C1 segment of cervical spinal cord (tissue), 14 donors: ENCODE data around the gene MMP17.
"Not testable (repeated sequence)": the region's sequence is repeated elsewhere in the genome, so short reads cannot be mapped to it uniquely, and the experiment has no call there.

Source experiments
- DNase-seq, 14 donors: peaks; one replicate each; lab custom pipeline; 2025; lab: John Stamatoyannopoulos, UW

MMP17 gene

DNA sequence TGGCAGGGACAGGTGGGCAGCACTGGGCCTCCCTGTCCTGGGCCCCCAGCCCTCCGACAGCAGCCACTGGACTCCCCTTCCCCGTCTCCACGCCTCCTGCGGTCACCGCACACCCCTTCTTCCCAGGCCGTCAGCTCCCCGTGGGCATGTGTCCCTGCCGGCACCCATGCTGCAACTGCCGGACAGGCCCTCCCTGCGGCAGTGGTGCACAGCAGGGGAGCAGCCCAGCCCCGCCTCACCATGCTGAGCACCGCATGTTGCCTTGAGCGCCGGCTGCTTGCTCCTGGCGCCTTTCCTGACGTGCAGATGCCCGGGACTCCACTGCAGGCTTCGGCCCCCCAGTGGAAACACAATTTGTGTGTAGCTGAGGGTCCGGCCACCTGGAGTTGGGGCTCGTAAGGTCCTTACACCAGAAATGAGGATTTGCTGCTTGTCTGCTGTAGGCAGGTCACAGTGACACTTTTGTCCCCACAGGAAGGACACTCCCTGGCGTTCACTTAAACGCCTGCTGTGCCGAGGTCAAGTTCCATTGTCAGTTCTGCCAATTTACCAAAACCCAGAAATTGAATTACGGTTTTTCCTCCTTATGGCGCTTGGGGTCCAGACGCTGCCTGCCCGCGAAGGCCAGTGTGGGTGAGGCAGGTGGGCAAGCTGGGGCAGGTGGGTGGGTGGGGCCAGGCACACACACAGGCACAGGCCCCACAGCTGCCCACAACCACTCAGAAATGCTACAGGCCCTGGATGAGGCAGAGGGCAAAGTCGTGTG lies 28.2 kb upstream of the MMP17 start:
- no peak for DNase-seq

- DNase-seq, result no peak
Measured at GRCh38 chr12:131800594-131801135, 27.5 kb upstream of the MMP17 start.

DNA sequence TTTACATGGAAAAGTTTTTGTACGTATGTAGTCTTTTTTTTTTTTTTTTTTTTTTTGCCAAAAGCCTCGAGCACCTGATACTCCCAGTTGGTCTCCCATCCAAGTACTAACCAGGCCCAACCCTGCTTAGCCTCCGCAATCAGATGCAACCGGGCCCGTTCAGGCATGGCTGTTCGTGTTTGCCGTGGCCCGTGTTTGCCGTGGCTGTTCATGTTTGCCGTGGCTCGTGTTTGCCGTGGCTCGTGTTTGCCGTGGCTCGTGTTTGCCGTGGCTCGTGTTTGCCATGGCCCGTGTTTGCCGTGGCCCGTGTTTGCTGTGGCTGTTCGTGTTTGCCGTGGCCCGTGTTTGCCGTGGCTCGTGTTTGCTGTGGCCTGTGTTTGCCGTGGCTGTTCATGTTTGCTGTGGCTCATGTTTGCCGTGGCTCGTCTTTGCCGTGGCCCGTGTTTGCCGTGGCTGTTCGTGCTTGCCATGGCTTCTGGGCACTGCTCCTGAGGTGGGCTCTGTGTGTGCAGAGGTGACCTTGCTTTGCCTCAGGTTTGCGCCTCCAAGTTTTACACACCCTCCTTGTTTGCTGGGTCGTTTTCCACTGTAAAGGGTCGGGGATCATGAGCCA lies 26.8 kb upstream of the MMP17 start:
- DNase-seq, result no peak

- DNase-seq, result no peak
Measured at GRCh38 chr12:131803961-131804521, 24.2 kb upstream of the MMP17 start.

GRCh38 chr12:131805421-131805820 lies 22.8 kb upstream of the MMP17 start:
- DNase-seq, result no peak

- DNase-seq, result peak in 1 of 14 donors; percentile 72
Measured at GRCh38 chr12:131806674-131807073, 21.5 kb upstream of the MMP17 start.

DNA sequence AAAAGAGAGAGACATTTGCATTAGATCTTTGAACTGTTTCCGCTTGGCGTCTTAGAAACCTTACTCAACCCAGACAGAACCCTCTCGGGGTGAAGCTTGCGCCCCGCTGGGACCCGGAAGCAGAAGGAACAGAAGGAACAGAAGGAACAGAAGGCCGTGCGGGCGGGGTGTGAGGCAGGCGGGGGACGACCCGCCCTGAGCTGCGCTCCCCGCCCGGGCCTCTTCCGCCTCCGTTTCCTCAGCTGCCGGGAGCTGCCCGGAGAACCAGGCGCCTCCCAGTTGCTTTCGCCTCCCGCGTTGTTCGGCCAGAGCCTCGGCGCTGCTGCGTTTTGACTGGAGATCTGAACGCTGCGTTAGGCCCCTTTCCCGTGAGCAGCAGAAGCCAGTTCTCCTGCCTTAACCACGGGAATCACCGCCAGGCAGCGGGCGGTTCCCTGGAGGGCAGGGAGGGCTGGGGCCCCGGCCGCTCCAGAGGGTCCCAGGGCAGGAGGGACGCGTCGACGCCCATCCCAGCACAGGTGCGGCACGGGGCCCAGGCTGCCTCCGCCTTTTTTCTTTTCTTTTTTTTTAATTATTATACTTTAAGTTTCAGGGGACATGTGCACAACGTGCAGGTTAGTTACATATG lies 19.3 kb upstream of the MMP17 start:
- DNase-seq, result no peak

DNA sequence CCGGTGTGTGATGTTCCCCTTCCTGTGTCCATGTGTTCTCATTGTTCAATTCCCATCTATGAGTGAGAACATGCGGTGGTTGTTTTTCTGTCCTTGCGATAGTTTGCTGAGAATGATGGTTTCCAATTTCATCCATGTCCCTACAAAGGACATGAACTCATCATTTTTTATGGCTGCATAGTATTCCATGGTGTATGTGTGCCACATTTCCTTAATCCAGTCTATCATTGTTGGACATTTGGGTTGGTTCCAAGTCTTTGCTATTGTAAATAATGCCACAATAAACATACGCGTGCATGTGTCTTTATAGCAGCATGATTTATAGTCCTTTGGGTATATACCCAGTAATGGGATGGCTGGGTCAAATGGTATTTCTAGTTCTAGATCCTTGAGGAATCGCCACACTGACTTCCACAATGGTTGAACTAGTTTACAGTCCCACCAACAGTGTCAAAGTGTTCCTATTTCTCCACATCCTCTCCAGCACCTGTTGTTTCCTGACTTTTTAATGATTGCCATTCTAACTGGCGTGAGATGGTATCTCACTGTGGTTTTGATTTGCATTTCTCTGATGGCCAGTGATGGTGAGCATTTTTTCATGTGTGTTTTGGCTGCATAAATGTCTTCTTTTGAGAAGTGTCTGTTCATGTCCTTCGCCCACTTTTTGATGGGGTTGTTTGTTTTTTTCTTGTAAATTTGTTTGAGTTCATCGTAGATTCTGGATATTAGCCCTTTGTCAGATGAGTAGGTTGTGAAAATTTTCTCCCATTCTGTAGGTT lies 18.5 kb upstream of the MMP17 start:
- not testable (repeated sequence) for DNase-seq

DNA sequence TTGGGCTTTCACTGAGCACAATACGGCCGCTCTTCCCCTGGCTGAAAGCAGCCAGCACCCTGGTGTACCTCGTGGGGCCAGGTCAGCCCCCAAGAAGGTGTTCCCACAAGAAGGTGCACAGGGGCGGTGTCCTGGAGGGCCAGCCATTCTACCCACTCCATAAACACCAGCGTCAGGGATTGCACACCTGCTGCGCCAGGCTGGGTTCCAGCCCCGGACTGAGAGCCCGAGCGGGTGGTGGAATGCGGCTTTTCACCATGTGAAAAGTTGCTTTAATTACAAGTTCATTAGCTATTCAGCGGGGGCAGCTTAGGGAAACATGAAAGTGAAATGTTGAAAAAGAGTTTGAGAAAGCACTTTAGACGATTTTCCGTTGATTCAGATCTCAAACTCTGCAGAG lies 17.5 kb upstream of the MMP17 start:
- no peak for DNase-seq

- no peak for DNase-seq
Measured at GRCh38 chr12:131815131-131815530, 13.1 kb upstream of the MMP17 start.

DNA sequence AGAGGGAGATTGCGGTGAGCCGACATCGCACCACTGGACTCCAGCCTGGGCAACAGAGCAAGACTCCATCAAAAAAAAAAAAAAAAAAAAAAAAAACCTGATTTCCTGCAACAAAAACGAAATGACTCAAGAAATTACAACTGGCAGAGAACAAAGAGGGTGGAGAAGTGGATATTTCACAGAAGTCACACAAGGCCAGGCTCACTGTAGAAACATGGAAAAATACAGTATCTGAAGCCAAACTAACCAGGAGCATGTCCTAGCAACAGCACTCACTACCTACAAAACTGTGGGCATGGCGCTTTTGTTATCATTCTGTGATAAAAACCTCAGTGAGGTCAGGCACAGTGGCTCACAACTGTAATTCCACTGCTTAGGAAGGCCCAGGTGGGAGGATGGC lies 11.7 kb upstream of the MMP17 start:
- DNase-seq, result no peak

DNA sequence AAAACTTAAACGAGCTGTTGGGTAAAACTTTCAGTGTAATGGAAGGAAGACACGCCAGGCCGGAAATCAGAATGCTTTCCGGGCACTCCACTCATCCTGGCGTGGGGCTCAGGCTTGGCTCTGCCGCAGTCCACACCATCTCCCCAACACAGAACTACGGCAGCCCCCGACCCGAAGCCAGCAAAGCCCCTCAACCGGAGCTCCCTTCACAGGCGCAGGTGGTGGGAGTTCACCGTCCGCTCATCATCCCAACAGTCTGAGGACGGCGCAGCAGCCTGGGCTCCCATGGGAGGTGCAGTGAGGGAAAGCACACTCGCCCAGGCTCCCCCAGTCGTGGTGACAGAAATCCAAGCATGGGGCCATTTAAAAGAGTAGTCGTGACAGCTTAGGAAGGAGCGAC lies 11.0 kb upstream of the MMP17 start:
- no peak for DNase-seq

DNA sequence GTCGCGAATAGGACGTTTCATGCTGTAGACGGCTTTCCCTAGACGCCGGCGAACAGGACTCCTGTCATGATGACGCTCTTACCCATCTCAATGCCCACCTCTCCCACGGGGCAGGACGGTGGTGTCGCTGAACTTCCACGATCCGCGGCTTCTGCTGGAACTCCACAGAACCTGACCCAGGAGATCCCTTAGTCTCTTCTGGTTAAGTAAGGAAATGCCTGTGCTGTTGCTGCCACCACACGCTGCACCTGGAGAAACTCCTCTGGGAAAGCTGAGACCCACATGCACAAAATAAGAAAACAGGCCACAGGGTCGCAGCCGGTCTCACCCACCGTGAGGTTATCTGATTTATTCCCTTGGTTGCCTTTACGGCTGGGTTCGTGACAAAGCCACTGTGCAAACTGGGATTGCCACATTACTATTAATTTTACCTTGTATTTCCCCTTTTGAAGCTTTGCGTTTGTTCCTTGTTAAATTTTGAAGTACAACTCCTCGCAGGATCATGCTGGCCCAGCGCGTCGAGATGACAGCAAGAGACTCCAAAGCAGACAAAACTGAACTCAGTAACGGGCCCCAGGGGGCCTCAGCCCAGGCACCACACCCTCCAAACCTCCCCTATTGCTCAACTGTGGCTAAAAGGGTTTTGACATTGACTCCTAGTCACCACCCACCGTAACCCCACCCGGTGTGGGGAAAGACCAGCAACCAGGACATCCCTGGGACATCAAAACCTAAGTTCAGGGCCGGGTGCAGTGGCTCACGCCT lies 9.2 kb upstream of the MMP17 start:
- no peak for DNase-seq

DNA sequence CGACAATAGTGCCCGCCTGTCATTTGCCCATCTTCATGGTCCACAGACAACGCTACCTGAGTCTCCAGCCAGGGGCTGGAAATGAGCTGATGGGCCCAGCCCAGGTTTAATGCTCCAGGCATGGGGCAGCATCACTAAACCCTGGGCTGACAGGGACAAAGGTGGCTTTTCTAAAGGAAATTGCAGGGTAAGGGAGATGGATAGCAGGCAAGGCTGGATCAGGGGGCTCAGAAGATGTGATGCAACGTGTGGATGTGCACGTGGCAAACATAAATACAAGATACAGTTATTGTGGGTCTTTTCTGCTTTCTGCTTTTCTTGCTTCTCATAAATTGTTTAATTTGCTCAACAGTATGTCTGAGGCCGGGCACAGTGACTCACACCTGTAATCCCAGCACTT lies 3.7 kb upstream of the MMP17 start:
- no peak for DNase-seq

DNA sequence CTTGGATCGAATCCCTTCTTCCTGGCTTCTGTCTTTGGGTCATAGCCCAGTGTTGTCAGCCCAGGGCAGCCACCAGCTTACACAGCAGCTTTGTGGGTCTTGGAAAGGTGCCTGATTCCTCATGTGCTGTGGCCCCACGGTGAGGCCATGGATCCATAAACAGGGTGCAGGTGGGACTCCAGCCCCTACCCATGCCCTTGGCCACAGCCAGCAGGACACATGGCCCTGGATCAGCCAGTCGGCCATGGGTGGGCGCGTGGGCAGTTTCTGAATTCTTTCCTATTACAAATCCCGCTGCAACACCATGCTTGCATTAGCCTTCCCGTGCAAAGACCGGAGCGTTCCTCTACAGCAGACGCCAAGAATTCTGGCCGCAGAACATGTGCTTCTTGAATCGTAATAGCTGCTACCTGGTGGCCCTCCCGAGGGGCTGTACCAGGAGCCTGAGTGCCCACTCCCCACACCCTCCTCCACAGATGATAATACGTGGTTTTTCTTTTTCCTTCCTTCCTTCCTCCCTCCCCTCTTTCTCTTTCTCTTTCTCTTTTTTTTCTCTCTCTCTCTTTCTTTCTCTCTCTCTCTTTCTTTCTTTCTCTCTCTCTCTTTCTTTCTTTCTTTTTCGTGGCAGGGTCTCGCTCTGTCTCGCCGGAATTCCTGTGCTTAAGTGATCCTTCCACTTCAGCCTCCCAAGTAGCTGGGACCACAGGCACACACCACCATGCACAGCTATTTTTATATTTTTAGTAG lies 2.9 kb upstream of the MMP17 start:
- peak in 3 of 14 donors; percentile 12 to 27 (median 23) for DNase-seq

DNA sequence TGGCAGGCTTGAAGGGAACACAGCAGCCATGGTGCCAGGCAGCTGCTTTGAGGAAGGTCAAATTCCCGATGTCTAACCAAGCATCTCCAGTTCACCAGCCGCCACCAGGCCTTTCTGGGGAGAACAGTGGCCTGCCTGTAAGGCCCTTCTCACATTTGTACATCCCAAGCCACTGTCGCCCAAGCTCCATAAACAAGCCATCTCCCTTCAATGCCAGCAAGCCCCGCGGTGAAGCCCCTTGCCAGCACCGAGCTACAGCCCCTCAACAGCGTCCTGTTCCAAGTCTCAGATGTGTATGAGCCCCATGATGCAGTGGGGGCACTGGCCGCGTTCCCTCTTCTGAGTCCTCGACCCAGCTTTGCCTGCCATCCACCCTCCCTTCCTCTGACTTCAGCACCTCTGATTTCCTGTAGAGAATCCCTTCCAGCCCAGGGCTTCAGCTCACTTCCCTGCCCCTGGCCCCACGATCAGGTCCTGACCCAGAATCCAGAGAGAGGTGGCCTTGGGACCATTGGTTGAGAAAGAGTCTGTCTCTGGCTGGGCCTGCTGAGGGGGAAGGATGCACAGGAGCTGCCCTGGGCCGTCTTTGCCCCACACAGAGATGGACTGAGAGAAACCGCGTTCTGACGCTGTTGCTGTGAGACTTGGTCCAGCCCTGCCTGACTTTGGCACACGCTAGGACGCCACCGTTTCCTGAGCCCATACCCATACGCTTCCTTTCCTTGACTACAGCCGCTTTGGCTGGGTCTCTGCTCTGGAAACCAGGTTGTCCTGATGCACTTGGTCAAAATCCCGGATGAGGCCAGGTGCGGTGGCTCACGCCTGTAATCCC lies 1.9 kb upstream of the MMP17 start:
- no peak for DNase-seq

DNA sequence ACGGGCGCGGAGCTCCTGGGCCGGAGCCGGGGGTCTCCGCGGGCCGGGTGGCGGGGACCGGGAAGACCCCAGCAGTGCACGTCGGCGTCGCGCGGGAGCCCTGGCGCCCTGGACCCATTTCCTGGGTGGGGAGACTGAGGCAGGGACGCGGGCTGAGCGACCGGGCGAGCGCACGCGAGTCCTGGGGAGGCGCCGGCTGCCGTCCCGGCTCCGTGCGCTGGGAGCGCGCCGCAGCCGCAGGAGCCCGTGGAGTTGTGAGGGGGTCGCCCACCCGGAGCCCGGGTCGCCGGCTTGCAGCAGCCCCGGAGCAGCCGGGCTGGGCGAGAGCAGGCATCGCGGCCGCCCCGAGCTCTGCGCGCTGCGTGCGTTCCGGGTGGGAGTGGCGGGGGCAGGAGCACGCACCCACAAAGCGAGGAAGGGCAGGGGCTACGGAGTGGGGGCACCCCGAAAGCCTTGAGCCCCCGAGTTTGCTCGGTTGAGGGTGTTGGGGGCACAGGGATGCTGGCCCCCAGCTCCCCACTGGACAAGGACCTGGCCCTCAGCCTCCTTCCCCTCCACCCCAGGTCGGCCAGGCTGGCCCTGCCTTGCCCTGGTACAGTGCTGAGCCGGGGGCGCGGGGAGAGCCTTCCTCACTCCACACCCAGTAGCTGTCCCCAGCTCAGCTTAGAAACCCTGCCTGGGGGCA lies 620 bp downstream of the MMP17 start:
- no peak for DNase-seq

DNA sequence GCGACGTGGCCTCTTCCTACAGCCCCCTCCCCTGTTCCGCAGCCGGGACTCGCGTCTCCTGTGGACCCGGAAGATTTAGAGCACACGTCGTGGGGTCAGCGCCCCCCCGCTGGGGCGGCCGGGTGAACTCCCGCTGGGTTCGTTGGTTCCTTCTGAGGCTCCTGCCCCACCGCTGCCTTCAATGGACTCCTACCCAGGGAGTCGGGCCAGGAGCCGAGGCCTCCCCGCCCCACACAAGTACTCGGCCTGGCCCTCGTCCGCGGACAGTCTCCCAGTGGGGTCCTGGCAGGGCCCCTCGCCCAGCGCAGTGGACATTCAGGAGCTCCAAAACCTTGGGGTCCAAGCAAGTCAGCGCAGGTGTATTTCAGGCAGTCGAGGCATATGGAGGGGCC lies 1.2 kb downstream of the MMP17 start:
- no peak for DNase-seq
